CD14-positive monocyte (primary cell): ENCODE results near the gene HPGD. TPM values are rescaled to one million over a fixed set of nuclear protein-coding genes. Genes with fewer than 3 reads are reported as not detected.

Experiments
- DNase-seq, 3 donors: peaks; one replicate each; pipeline ENCODE4 v3.0.0-alpha.2; 2011 to 2022
- H2AFZ ChIP-seq: 2 replicates; pipeline ENCODE4 v1.6.0; 2012; ENCODE audit warnings: mild to moderate bottlenecking, low read depth, low read length, inconsistent platforms; ENCODE audit not compliant: insufficient read depth, poor library complexity, severe bottlenecking
- H3K27ac ChIP-seq, 2 donors: 1 replicate in 1 of 2; 2 replicates in 1 of 2; pipeline ENCODE4 v1.5.1; 2012 to 2013; ENCODE audit warnings: low read length in 2 of 2, control low read depth in 1 of 2, inconsistent platforms in 1 of 2, low read depth in 1 of 2, mild to moderate bottlenecking in 1 of 2
- H3K27me3 ChIP-seq, 2 donors: one replicate each; pipeline versions ENCODE4 v1.6.0 to v1.6.1; 2011 to 2013; ENCODE audit warnings: low read length in 2 of 2; ENCODE audit not compliant: control insufficient read depth in 2 of 2, insufficient read depth in 2 of 2
- H3K36me3 ChIP-seq, 2 donors: replicated peaks in 1 of 2; 1 replicate in 1 of 2; 2 replicates in 1 of 2; pipeline versions ENCODE4 v1.5.1 to v1.6.1; 2012 to 2013; ENCODE audit warnings: low read length in 2 of 2, control low read depth in 1 of 2, inconsistent platforms in 1 of 2, mild to moderate bottlenecking in 1 of 2; ENCODE audit not compliant: insufficient read depth in 2 of 2, control insufficient read depth in 1 of 2
- H3K4me1 ChIP-seq, 2 donors: 1 replicate in 1 of 2; 2 replicates in 1 of 2; pipeline versions ENCODE4 v1.5.1 to v1.6.1; 2012 to 2013; ENCODE audit warnings: low read length in 2 of 2, control low read depth in 1 of 2, inconsistent platforms in 1 of 2, mild to moderate bottlenecking in 1 of 2, moderate library complexity in 1 of 2; ENCODE audit not compliant: insufficient read depth in 2 of 2, control insufficient read depth in 1 of 2
- H3K4me2 ChIP-seq: replicated peaks from 2 replicates; pipeline ENCODE3; 2012; ENCODE audit warnings: low read length, moderate library complexity, mild to moderate bottlenecking; ENCODE audit not compliant: poor library complexity, severe bottlenecking; ENCODE audit errors: extremely low read depth
- H3K4me3 ChIP-seq, 3 experiments: fragments of 200-600 bp in 1 of 3; sonication (generic) in 1 of 3; replicated peaks in 1 of 3; 1 replicate in 2 of 3; 2 replicates in 1 of 3; pipeline ENCODE4 v1.5.1; 2011 to 2013; ENCODE audit warnings: low read length in 3 of 3, mild to moderate bottlenecking in 3 of 3, control low read depth in 2 of 3, low read depth in 2 of 3, inconsistent platforms in 1 of 3, moderate library complexity in 1 of 3
- H3K79me2 ChIP-seq: 2 replicates; pipeline ENCODE4 v1.6.0; 2012; ENCODE audit warnings: mild to moderate bottlenecking, control low read depth, inconsistent platforms, low read length, moderate library complexity; ENCODE audit not compliant: insufficient read depth
- H3K9ac ChIP-seq: 2 replicates; pipeline ENCODE4 v1.6.0; 2017; ENCODE audit warnings: low read length, mild to moderate bottlenecking; ENCODE audit not compliant: insufficient read depth, poor library complexity, severe bottlenecking
- H3K9me3 ChIP-seq, 2 donors: replicated peaks in 1 of 2; 1 replicate in 1 of 2; 2 replicates in 1 of 2; pipeline versions ENCODE4 v1.5.1 to v1.6.1; 2012 to 2013; ENCODE audit warnings: low read length in 2 of 2, control low read depth in 1 of 2; ENCODE audit not compliant: control insufficient read depth in 1 of 2, insufficient read depth in 1 of 2
- H4K20me1 ChIP-seq: 2 replicates; pipeline ENCODE4 v1.6.0; 2012; ENCODE audit warnings: mild to moderate bottlenecking, low read length, control low read depth, moderate library complexity; ENCODE audit not compliant: insufficient read depth
- H3K27ac Mint-ChIP-seq, 7 donors: one replicate each; pipeline ENCODE4 v1.8.0; 2020; ENCODE audit warnings: mild to moderate bottlenecking in 7 of 7, mixed read lengths in 7 of 7, moderate library complexity in 6 of 7, inconsistent platforms in 2 of 7
- H3K27me3 Mint-ChIP-seq, 3 donors: one replicate each; pipeline ENCODE4 v1.8.0; 2021 to 2022; ENCODE audit warnings: low read depth in 3 of 3, mild to moderate bottlenecking in 3 of 3, mixed read lengths in 3 of 3, moderate library complexity in 3 of 3, inconsistent platforms in 1 of 3
- H3K36me3 Mint-ChIP-seq, 2 donors: one replicate each; pipeline ENCODE4 v1.8.0; 2020; ENCODE audit warnings: mixed read lengths in 2 of 2, inconsistent platforms in 1 of 2, mild to moderate bottlenecking in 1 of 2
- H3K4me1 Mint-ChIP-seq: one replicate; pipeline ENCODE4 v1.8.0; 2020; ENCODE audit warnings: mild to moderate bottlenecking, mixed read lengths
- H3K4me3 Mint-ChIP-seq, 2 donors: one replicate each; pipeline ENCODE4 v1.8.0; 2020; ENCODE audit warnings: mild to moderate bottlenecking in 2 of 2, mixed read lengths in 2 of 2, moderate library complexity in 1 of 2
- H3K9me3 Mint-ChIP-seq, 7 donors: one replicate each; pipeline ENCODE4 v1.8.0; 2020 to 2022; ENCODE audit warnings: mixed read lengths in 7 of 7, mild to moderate bottlenecking in 6 of 7, moderate library complexity in 6 of 7, inconsistent platforms in 2 of 7
- CTCF ChIP-seq: fragments of 200-600 bp; IDR thresholded peaks from one replicate; pipeline ENCODE4 v1.8.0; 2022; ENCODE audit warnings: antibody characterized with exemption, mild to moderate bottlenecking
- WGBS: methylation state at CpG from one replicate; pipeline ENCODE4 v1.1.5; 2013; ENCODE audit warnings: missing lambda C conversion rate; ENCODE audit not compliant: insufficient coverage; 5-methylcytosine and 5-hydroxymethylcytosine counted together
- intact Hi-C, 2 donors: fragments of 100-400 bp; cut with micrococcal nuclease; formaldehyde crosslinking; loops; one replicate each; pipeline versions ENCODE4 v1.15.0 to v1.15.1; 2023
- polyA plus RNA-seq, 3 donors: library from polyadenylated mRNA; depleted of rRNA in 1 of 3; unstranded in 2 of 3; stranded (reverse) in 1 of 3; fragments of 300-500 nt in 2 of 3; fragments of >200 nt in 1 of 3; fragmentation: Illumina TruSeq in 2 of 3; gene quantifications; 1 replicate in 2 of 3; 2 replicates in 1 of 3; pipeline ENCODE4 v1.2.3, GENCODE V29; 2012 to 2021

The HPGD gene
- polyA plus RNA-seq, 3 donors, result 0.17 to 2.3 (median 1.3) TPM

- H3K9me3 Mint-ChIP-seq, result no peaks in the 10 kb centered on the region
- H3K4me1 ChIP-seq, result no peaks in the 10 kb centered on the region
- no peaks in the 10 kb centered on the region for H4K20me1 ChIP-seq
- H3K4me1 Mint-ChIP-seq, result no peaks in the 10 kb centered on the region
- intact Hi-C loops, result no loop called here
- H3K27me3 ChIP-seq, result no peaks in the 10 kb centered on the region
- no peaks in the 10 kb centered on the region for H3K36me3 Mint-ChIP-seq
- no peak overlapping the region for H3K27ac ChIP-seq
- no peak overlapping the region for H3K4me3 ChIP-seq
- H3K4me2 ChIP-seq, result no peak overlapping the region
- H2AFZ ChIP-seq, result no peak overlapping the region
- H3K9me3 ChIP-seq, result no peaks in the 10 kb centered on the region
- WGBS, result 100% methylated on average over 1 of the region's 3 CpGs
- H3K9ac ChIP-seq, result no peak overlapping the region
- peaks cover 0 to 7% (median 4%) of the 10 kb centered on the region in 3 donors for H3K27me3 Mint-ChIP-seq
- no peak for TF ChIP-seq CTCF
- no peak overlapping the region for H3K27ac Mint-ChIP-seq
- H3K79me2 ChIP-seq, result no peaks in the 10 kb centered on the region
- no peak for DNase-seq
- no peak overlapping the region for H3K4me3 Mint-ChIP-seq
- H3K36me3 ChIP-seq, result no peaks in the 10 kb centered on the region
Observed at GRCh38 chr4:174534461-174534860, 12.2 kb upstream of the HPGD start.

GRCh38 chr4:174532445-174532844 is 10.2 kb upstream of the HPGD start:
- peaks cover 11% of the 10 kb centered on the region for H3K4me1 Mint-ChIP-seq
- H3K9me3 Mint-ChIP-seq, result no peaks in the 10 kb centered on the region
- H3K27ac Mint-ChIP-seq, result no peak overlapping the region
- H3K27me3 Mint-ChIP-seq, result peaks cover 2 to 7% (median 4%) of the 10 kb centered on the region in 3 donors
- no peak overlapping the region for H3K4me3 ChIP-seq
- intact Hi-C loops, result no loop called here
- H3K4me3 Mint-ChIP-seq, result no peak overlapping the region
- H2AFZ ChIP-seq, result no peak overlapping the region
- TF ChIP-seq CTCF, result no peak
- H3K36me3 ChIP-seq, result no peaks in the 10 kb centered on the region
- no peak overlapping the region for H3K4me2 ChIP-seq
- H3K79me2 ChIP-seq, result no peaks in the 10 kb centered on the region
- no peaks in the 10 kb centered on the region for H3K9me3 ChIP-seq
- no peaks in the 10 kb centered on the region for H4K20me1 ChIP-seq
- H3K27ac ChIP-seq, result no peak overlapping the region
- peaks cover 9% of the 10 kb centered on the region in 2 donors for H3K4me1 ChIP-seq
- no peaks in the 10 kb centered on the region for H3K27me3 ChIP-seq
- DNase-seq, result no peak
- H3K36me3 Mint-ChIP-seq, result no peaks in the 10 kb centered on the region
- no peak overlapping the region for H3K9ac ChIP-seq
